ENCODE data around the gene CHIC2. TPM values are rescaled to one million over a fixed set of nuclear protein-coding genes. Genes with fewer than 3 reads are reported as not detected.

CHIC2 gene
- total RNA-seq, 4 donors from 2014 or later, result 22.2 to 36.7 (median 29.0) TPM

- no peak for TF ChIP-seq CTCF (IDR thresholded peaks at IDR 0.05; ENCODE audit: low read depth)
These were observed 38.2 kb upstream of the CHIC2 start for GRCh38 chr4:54102531-54103106.

GRCh38 chr4:54101190-54102041 is 37.0 kb upstream of the CHIC2 start:
- no peak for TF ChIP-seq CTCF (IDR thresholded peaks at IDR 0.05; ENCODE audit: low read depth)

GRCh38 chr4:54100595-54101189 is 36.3 kb upstream of the CHIC2 start:
- TF ChIP-seq CTCF (IDR thresholded peaks at IDR 0.05; ENCODE audit: low read depth), result no peak

GRCh38 chr4:54099748-54100574 is 35.6 kb upstream of the CHIC2 start, which contains the start of gene GSX2:
GSX2 (plus strand) TSS chr4:54100163; CDS start chr4:54100345, 182 bp downstream.
- no peak for TF ChIP-seq CTCF (IDR thresholded peaks at IDR 0.05; ENCODE audit: low read depth)

GRCh38 chr4:54099287-54099747 is 34.9 kb upstream of the CHIC2 start:
- TF ChIP-seq CTCF (IDR thresholded peaks at IDR 0.05; ENCODE audit: low read depth), result no peak

GRCh38 chr4:54098375-54098774 is 34.0 kb upstream of the CHIC2 start:
- no peak for TF ChIP-seq CTCF (IDR thresholded peaks at IDR 0.05; ENCODE audit: low read depth)
